ENCODE measurements around the gene NSMF. TPM values are rescaled to one million over a fixed set of nuclear protein-coding genes. Genes with fewer than 3 reads are reported as not detected.

Gene NSMF
- total RNA-seq, 2 experiments from 2014 or later = 29.9 to 31.6 TPM

- no peak overlapping the region for H3K4me3 Mint-ChIP-seq
- H3K27me3 Mint-ChIP-seq = no peaks in the 10 kb centered on the region
- H3K4me1 Mint-ChIP-seq (ENCODE audit: low read depth) = no peaks in the 10 kb centered on the region
- intact Hi-C loops (cut with micrococcal nuclease) = no loop called here
- POLR2A ChIA-PET = no interaction called here
- no peak for DNase-seq
- CTCF ChIA-PET = interaction anchor here (0.5 kb wide), 1 partner anchor 1863 kb away, joined by 4 read pairs; no protein-coding TSS in a partner anchor
- no peaks in the 10 kb centered on the region for H3K36me3 Mint-ChIP-seq
- H3K9me3 Mint-ChIP-seq = no peaks in the 10 kb centered on the region
- no peak overlapping the region for H3K27ac Mint-ChIP-seq
These were observed 28.6 kb upstream of the NSMF start for GRCh38 chr9:137487454-137488326.

- intact Hi-C loops (cut with micrococcal nuclease) = no loop called here
- ChIA-PET CTCF (interaction anchor here (0.5 kb wide), 1 partner anchor 1862 kb away, joined by 4 read pairs; no protein-coding TSS in a partner anchor), POLR2A (no interaction called here)
- Mint-ChIP-seq H3K27me3 (no peaks in the 10 kb centered on the region), H3K36me3 (no peaks in the 10 kb centered on the region), H3K9me3 (no peaks in the 10 kb centered on the region), H3K4me1 (ENCODE audit: low read depth) (no peaks in the 10 kb centered on the region), H3K4me3 (no peak overlapping the region), H3K27ac (no peak overlapping the region)
- DNase-seq = no peak
These were observed 27.7 kb upstream of the NSMF start for GRCh38 chr9:137486545-137487453.

- Mint-ChIP-seq H3K9me3 (no peaks in the 10 kb centered on the region), H3K4me3 (no peak overlapping the region), H3K4me1 (ENCODE audit: low read depth) (no peaks in the 10 kb centered on the region), H3K27ac (no peak overlapping the region), H3K27me3 (no peaks in the 10 kb centered on the region), H3K36me3 (no peaks in the 10 kb centered on the region)
- ChIA-PET POLR2A (no interaction called here), CTCF (no interaction called here)
- no peak for DNase-seq
- intact Hi-C loops (cut with micrococcal nuclease) = no loop called here
These were observed 27.0 kb upstream of the NSMF start for GRCh38 chr9:137486141-137486490.

- DNase-seq = no peak
- Mint-ChIP-seq H3K4me3 (no peak overlapping the region), H3K27ac (no peak overlapping the region), H3K36me3 (no peaks in the 10 kb centered on the region), H3K27me3 (no peaks in the 10 kb centered on the region), H3K4me1 (ENCODE audit: low read depth) (no peaks in the 10 kb centered on the region), H3K9me3 (no peaks in the 10 kb centered on the region)
- POLR2A ChIA-PET = no interaction called here
- CTCF ChIA-PET = no interaction called here
- intact Hi-C loops (cut with micrococcal nuclease) = no loop called here
These were observed 26.4 kb upstream of the NSMF start for GRCh38 chr9:137485343-137486140.

- Mint-ChIP-seq H3K36me3 (no peaks in the 10 kb centered on the region), H3K4me1 (ENCODE audit: low read depth) (no peaks in the 10 kb centered on the region), H3K27ac (no peak overlapping the region), H3K9me3 (no peaks in the 10 kb centered on the region), H3K27me3 (no peaks in the 10 kb centered on the region), H3K4me3 (no peak overlapping the region)
- ChIA-PET CTCF (no interaction called here), POLR2A (no interaction called here)
- DNase-seq = no peak
- intact Hi-C loops (cut with micrococcal nuclease) = no loop called here
These were observed 25.6 kb upstream of the NSMF start for GRCh38 chr9:137484551-137485315.

- Mint-ChIP-seq H3K4me3 (no peak overlapping the region), H3K36me3 (no peaks in the 10 kb centered on the region), H3K27me3 (no peaks in the 10 kb centered on the region), H3K27ac (no peak overlapping the region), H3K4me1 (ENCODE audit: low read depth) (no peaks in the 10 kb centered on the region), H3K9me3 (no peaks in the 10 kb centered on the region)
- ChIA-PET CTCF (no interaction called here), POLR2A (no interaction called here)
- intact Hi-C loops (cut with micrococcal nuclease) = no loop called here
- DNase-seq = no peak
These were observed 23.1 kb upstream of the NSMF start for GRCh38 chr9:137482094-137482781.

- ChIA-PET POLR2A (no interaction called here), CTCF (no interaction called here)
- H3K9me3 Mint-ChIP-seq = peaks cover 3% of the 10 kb centered on the region
- DNase-seq = no peak
- H3K4me1 Mint-ChIP-seq (ENCODE audit: low read depth) = no peaks in the 10 kb centered on the region
- intact Hi-C loops (cut with micrococcal nuclease) = no loop called here
- peaks cover 2% of the 10 kb centered on the region for H3K36me3 Mint-ChIP-seq
- no peak overlapping the region for H3K27ac Mint-ChIP-seq
- no peak overlapping the region for H3K4me3 Mint-ChIP-seq
- no peaks in the 10 kb centered on the region for H3K27me3 Mint-ChIP-seq
These were observed 21.9 kb upstream of the NSMF start for GRCh38 chr9:137480686-137481683.

GRCh38 chr9:137479892-137480685, 21.0 kb upstream of the NSMF start:
- H3K27ac Mint-ChIP-seq = no peak overlapping the region
- H3K27me3 Mint-ChIP-seq = no peaks in the 10 kb centered on the region
- peaks cover 6% of the 10 kb centered on the region for H3K36me3 Mint-ChIP-seq
- intact Hi-C loops (cut with micrococcal nuclease) = no loop called here
- CTCF ChIA-PET = no interaction called here
- H3K4me3 Mint-ChIP-seq = no peak overlapping the region
- no peak for DNase-seq
- POLR2A ChIA-PET = no interaction called here
- H3K9me3 Mint-ChIP-seq = peaks cover 8% of the 10 kb centered on the region
- H3K4me1 Mint-ChIP-seq (ENCODE audit: low read depth) = no peaks in the 10 kb centered on the region

- ChIA-PET CTCF (no interaction called here), POLR2A (no interaction called here)
- Mint-ChIP-seq H3K9me3 (peaks cover 12% of the 10 kb centered on the region), H3K36me3 (peaks cover 10% of the 10 kb centered on the region), H3K4me1 (ENCODE audit: low read depth) (no peaks in the 10 kb centered on the region), H3K27me3 (no peaks in the 10 kb centered on the region), H3K27ac (no peak overlapping the region), H3K4me3 (no peak overlapping the region)
- no peak for DNase-seq
- intact Hi-C loops (cut with micrococcal nuclease) = no loop called here
These were observed 20.1 kb upstream of the NSMF start for GRCh38 chr9:137478962-137479861.
